Measurements from ENCODE around the gene AUTS2. TPM values are rescaled to one million over a fixed set of nuclear protein-coding genes. Genes with fewer than 3 reads are reported as not detected.

Gene AUTS2
- total and polyA plus RNA-seq, 10 of the 15 experiments (the other 5 are each of a cell fraction or from before 2014, with no cell fraction given), result 6.4 to 55.6 (median 21.6) TPM

DNA sequence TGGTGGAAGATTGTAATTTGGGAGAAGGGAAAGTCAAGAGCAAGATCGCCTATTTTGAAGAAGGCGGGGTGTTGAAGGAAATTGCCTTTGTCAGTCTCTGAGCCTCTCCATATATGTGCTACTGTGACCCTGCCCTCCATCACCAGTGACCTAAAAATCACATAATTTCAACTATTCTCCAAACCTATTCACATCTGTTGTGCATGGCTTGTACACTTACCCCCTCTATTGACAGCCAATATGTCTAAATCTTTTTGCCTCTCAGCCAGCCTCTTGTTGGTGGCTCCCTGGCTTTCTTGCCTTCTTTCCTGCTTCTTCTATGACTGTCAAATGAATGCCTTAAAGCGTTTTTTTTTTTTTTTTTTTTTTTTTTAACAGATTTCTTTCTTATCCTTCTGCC lies 295.6 kb downstream of the AUTS2 start:
- WGBS (ENCODE audit: insufficient coverage, insufficient replicate concordance, low lambda C conversion rate, missing lambda C conversion rate), result 76% methylated on average over 2 of the region's 3 CpGs
- Histone ChIP-seq H3K4me3 (no peak overlapping the region), H3K9ac (ENCODE audit: control insufficient read depth, insufficient read depth, low read length) (no peak overlapping the region), H3K4me2 (ENCODE audit: control insufficient read depth, insufficient read depth) (no peak overlapping the region), H3K27me3 (replicated peaks in 1 of 2; ENCODE audit: control insufficient read depth in 2 of 2, insufficient read depth in 2 of 2, low read length in 1 of 2) (no peaks in the 10 kb centered on the region), H3K36me3 (ENCODE audit: control insufficient read depth in 2 of 2, insufficient read depth in 2 of 2, low read length in 1 of 2) (no peaks in the 10 kb centered on the region), H3K4me1 (ENCODE audit: control insufficient read depth, insufficient read depth, low read length) (peaks cover 34% of the 10 kb centered on the region), H3K27ac (ENCODE audit: control insufficient read depth, insufficient read depth) (no peak overlapping the region), H2AFZ (ENCODE audit: control insufficient read depth, low read depth, low read length) (no peak overlapping the region), H3K9me3 (replicated peaks; ENCODE audit: control insufficient read depth, insufficient read depth, low read length) (no peaks in the 10 kb centered on the region; the same call in 2 of the 3 replicates), H3K79me2 (ENCODE audit: control insufficient read depth, insufficient read depth, low read length) (peaks cover 22% of the 10 kb centered on the region), H4K20me1 (ENCODE audit: control insufficient read depth, insufficient read depth) (no peaks in the 10 kb centered on the region)
- intact Hi-C loops (cut with micrococcal nuclease; ENCODE audit: unreplicated experiment), result loop anchor here (2.0 to 10.0 kb wide), 3 partner anchors 89 to 271 kb away; no protein-coding TSS in a partner anchor
- ChIA-PET SMC1A (ENCODE audit: uncharacterized antibody, unreplicated experiment) (no interaction called here), RAD21 (ENCODE audit: unreplicated experiment) (interaction anchor here (0.7 to 1.6 kb wide), 3 partner anchors 155 to 1038 kb away, joined by 3 to 4 read pairs (median 4); no protein-coding TSS in a partner anchor), CTCF (interaction anchor here (0.7 kb wide), 1 partner anchor 9 kb away, joined by 3 read pairs; no protein-coding TSS in a partner anchor), POLR2A (interaction anchor here (0.7 kb wide), 1 partner anchor 217 kb away, joined by 5 read pairs; no protein-coding TSS in a partner anchor)
- TF ChIP-seq RAD21 (IDR thresholded peaks at IDR 0.05; ENCODE audit: insufficient read depth, low read depth, low read length), result peak; percentile 88
- no peak for TF ChIP-seq TCF12 (IDR thresholded peaks at IDR 0.05; ENCODE audit: low read depth, low read length)
- TF ChIP-seq, protein P1, sequence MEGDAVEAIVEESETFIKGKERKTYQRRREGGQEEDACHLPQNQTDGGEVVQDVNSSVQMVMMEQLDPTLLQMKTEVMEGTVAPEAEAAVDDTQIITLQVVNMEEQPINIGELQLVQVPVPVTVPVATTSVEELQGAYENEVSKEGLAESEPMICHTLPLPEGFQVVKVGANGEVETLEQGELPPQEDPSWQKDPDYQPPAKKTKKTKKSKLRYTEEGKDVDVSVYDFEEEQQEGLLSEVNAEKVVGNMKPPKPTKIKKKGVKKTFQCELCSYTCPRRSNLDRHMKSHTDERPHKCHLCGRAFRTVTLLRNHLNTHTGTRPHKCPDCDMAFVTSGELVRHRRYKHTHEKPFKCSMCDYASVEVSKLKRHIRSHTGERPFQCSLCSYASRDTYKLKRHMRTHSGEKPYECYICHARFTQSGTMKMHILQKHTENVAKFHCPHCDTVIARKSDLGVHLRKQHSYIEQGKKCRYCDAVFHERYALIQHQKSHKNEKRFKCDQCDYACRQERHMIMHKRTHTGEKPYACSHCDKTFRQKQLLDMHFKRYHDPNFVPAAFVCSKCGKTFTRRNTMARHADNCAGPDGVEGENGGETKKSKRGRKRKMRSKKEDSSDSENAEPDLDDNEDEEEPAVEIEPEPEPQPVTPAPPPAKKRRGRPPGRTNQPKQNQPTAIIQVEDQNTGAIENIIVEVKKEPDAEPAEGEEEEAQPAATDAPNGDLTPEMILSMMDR (IDR thresholded peaks at IDR 0.05 in 2 of 3, conservative IDR thresholded peaks at IDR 0.05 in 1 of 3; ENCODE audit: control insufficient read depth in 2 of 3, extremely low read depth in 1 of 3, insufficient read depth in 1 of 3, low read depth in 3 of 3, low read length in 3 of 3), result peak; percentile 53 to 74 (median 57); a peak in 5 of 6 replicates
- peak; percentile 65; the same call in 1 of the 2 replicates for TF ChIP-seq SMC3 (IDR thresholded peaks at IDR 0.05; ENCODE audit: borderline replicate concordance, low read length)
- TF ChIP-seq BMI1 (IDR thresholded peaks at IDR 0.05; ENCODE audit: borderline replicate concordance), result no peak
- TF ChIP-seq, protein P2, sequence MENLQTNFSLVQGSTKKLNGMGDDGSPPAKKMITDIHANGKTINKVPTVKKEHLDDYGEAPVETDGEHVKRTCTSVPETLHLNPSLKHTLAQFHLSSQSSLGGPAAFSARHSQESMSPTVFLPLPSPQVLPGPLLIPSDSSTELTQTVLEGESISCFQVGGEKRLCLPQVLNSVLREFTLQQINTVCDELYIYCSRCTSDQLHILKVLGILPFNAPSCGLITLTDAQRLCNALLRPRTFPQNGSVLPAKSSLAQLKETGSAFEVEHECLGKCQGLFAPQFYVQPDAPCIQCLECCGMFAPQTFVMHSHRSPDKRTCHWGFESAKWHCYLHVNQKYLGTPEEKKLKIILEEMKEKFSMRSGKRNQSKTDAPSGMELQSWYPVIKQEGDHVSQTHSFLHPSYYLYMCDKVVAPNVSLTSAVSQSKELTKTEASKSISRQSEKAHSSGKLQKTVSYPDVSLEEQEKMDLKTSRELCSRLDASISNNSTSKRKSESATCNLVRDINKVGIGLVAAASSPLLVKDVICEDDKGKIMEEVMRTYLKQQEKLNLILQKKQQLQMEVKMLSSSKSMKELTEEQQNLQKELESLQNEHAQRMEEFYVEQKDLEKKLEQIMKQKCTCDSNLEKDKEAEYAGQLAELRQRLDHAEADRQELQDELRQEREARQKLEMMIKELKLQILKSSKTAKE (IDR thresholded peaks at IDR 0.05; ENCODE audit: low read depth, poor library complexity, severe bottlenecking), result peak; percentile 24
- 0 out of 4 replicates have a peak, but pooled peaks of 1 of the 2 experiments have one; percentile 13 for TF ChIP-seq SRF (IDR thresholded peaks at IDR 0.05; ENCODE audit: low read depth in 2 of 2, low read length in 2 of 2)
- in situ Hi-C loops (cut with MboI), result no loop called here
- DNase-seq (ENCODE audit: low read depth, low spot score) (no peak), ATAC-seq (peak; percentile 46), FAIRE-seq (no peak)
- BruUV-seq (replicated peaks), result no TSS peak

Measured in GM12878 (cell line).